ENCODE data around the gene UST.

DNA sequence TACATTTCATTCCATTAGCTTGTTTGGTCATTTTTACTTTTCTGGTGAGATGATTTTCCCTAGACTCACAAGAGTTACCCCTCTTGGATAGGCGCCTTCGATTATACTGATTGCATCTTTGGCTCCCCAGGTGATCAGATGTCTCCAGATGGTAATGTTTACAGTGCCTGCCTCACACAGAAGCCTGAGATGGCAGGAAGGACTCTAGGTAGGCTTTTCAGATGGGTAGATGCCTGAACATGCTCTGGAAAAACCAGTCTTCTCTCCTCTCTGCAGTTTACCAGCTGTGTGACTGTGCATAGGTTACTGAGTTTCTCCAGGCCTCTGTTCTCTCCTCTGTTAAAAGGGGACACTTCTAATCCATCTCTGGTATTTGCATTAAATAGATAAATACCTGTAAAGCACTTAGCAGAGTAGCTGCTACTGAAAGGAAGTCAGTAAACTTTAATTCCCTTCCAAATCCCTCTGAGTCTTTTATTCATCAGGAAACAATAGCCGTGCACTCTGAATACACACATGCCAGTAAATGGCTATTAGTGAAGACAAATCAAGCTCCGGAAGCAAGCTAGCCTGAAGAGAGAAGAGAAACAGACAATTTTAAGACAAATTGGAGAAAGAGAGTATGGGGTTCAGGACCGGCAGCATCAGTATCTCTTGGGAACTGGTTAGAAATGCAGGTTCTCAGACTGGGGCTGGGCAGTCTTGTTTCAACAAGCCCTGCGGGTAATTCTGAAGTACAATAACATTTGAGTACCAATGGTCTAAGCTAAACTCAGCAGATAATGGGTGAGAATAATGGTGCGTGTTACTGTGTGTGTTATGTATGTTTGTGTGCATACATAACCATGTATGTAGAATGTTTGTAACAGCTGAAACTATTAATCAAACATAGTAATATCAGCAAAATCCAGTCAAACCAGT lies 139.4 kb downstream of the UST start:
- TF ChIP-seq CTCF (IDR thresholded peaks at IDR 0.05) = no peak
- no peak for TF ChIP-seq EZH2 (IDR thresholded peaks at IDR 0.05)
